Measurements from ENCODE around the gene PRKD1. TPM values are rescaled to one million over a fixed set of nuclear protein-coding genes. Genes with fewer than 3 reads are reported as not detected.

PRKD1 gene
- total RNA-seq, 1 donor from 2014 or later: 6.7 TPM

DNA sequence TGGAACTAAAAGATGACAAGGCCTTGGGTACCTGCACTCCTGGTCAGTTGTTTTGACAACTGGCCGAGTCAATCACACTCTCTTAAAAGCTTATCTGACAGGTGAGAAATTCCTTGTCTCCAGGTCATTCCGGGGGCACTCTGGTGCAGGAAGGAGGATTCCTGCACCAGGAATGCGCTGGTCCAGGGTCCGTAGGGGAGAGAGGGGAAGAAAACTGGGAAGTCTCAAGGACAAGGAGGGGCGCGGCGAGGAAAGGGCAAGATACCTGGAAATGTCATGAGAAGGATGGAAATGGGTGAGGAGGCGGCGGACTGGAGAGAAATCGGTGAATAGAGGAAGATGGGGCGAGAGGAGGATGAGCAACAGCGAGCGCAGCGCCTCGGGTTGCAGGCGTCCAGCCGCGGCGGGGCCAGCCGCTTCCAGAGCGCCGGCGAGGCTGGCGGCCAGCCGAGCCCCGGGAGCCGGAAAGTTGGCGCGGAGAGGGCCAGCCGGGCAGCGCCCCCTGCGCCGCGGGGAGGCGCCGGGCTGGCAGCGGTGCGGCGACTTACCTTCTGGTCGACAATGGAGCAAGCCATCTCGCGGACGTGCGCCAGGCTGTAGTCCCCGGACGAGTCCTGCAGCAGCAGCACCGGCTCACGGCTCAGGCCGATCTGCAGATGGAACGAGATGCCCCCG is 809 bp downstream of the PRKD1 start:
- H3K9me3 Mint-ChIP-seq: no peaks in the 10 kb centered on the region
- ATAC-seq (ENCODE audit: low read depth): peak; percentile 47
- H3K4me3 Mint-ChIP-seq: peak overlapping the region; percentile 82
- ChIA-PET CTCF (no interaction called here), POLR2A (interaction anchor here (0.6 to 0.7 kb wide), 3 partner anchors 63 to 127 kb away, joined by 4 to 8 read pairs (median 5); no protein-coding TSS in a partner anchor)
- peaks cover 18% of the 10 kb centered on the region for H3K27me3 Mint-ChIP-seq
- TF ChIP-seq, protein P1, sequence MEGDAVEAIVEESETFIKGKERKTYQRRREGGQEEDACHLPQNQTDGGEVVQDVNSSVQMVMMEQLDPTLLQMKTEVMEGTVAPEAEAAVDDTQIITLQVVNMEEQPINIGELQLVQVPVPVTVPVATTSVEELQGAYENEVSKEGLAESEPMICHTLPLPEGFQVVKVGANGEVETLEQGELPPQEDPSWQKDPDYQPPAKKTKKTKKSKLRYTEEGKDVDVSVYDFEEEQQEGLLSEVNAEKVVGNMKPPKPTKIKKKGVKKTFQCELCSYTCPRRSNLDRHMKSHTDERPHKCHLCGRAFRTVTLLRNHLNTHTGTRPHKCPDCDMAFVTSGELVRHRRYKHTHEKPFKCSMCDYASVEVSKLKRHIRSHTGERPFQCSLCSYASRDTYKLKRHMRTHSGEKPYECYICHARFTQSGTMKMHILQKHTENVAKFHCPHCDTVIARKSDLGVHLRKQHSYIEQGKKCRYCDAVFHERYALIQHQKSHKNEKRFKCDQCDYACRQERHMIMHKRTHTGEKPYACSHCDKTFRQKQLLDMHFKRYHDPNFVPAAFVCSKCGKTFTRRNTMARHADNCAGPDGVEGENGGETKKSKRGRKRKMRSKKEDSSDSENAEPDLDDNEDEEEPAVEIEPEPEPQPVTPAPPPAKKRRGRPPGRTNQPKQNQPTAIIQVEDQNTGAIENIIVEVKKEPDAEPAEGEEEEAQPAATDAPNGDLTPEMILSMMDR (IDR thresholded peaks at IDR 0.05): no peak
- H3K27ac Mint-ChIP-seq: peak overlapping the region; percentile 15
- peak; percentile 32 for DNase-seq
- peaks cover 2% of the 10 kb centered on the region for H3K36me3 Mint-ChIP-seq (ENCODE audit: low read depth)
- intact Hi-C loops (cut with micrococcal nuclease): loop anchor here (1.0 to 5.0 kb wide), 4 partner anchors 69 to 378 kb away; no protein-coding TSS in a partner anchor
- H3K4me1 Mint-ChIP-seq: peaks cover 8% of the 10 kb centered on the region

DNA sequence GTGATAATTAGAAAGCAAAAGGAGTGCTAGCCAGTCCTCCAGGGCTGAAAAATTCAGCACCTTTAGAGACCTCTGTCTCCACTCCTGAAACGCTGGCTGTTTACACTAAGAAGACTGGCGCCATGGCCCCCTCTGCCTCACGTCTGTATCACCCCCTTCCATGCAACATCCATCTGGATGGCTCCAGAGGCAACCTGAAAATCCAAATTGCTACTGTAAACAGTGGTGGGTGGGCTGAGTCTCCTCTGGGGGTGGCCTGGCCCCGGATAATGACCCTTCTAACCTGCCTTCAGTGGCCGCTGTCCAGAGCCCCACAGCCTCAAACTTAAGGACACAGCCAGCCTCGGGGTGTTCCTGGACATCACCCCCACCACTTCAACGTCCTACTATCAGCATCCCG is 1.4 kb downstream of the PRKD1 start:
- H3K27me3 Mint-ChIP-seq: peaks cover 18% of the 10 kb centered on the region
- CTCF ChIA-PET: no interaction called here
- POLR2A ChIA-PET: no interaction called here
- ATAC-seq (ENCODE audit: low read depth) (no peak), DNase-seq (no peak)
- peak overlapping the region; percentile 82 for H3K4me3 Mint-ChIP-seq
- intact Hi-C loops (cut with micrococcal nuclease): loop anchor here (5.0 kb wide), 1 partner anchor 184 kb away; no protein-coding TSS in a partner anchor
- H3K36me3 Mint-ChIP-seq (ENCODE audit: low read depth): peaks cover 2% of the 10 kb centered on the region
- peaks cover 8% of the 10 kb centered on the region for H3K4me1 Mint-ChIP-seq
- no peak overlapping the region for H3K27ac Mint-ChIP-seq
- H3K9me3 Mint-ChIP-seq: no peaks in the 10 kb centered on the region
- TF ChIP-seq, protein P1 (IDR thresholded peaks at IDR 0.05): no peak

DNA sequence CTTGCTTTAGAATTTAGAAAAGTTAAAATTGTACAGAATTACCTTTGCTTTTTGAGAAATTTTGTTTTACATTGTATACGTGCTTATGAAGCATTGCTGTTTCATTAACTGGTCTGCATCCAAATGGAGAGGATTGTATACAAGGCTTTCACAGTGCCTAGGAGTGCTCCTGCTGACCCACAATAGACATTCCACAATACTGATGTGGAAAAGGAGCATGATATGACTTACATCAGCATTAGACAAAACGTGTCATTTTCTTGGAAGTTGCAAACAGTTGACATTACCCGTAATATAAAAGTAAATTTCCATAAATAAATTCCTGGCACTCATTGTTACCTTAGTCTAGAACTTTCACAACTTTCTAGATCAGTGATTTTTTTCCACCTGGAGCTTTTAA is 1.9 kb downstream of the PRKD1 start:
- POLR2A ChIA-PET: no interaction called here
- intact Hi-C loops (cut with micrococcal nuclease): loop anchor here (5.0 kb wide), 1 partner anchor 183 kb away; no protein-coding TSS in a partner anchor
- Mint-ChIP-seq H3K27ac (no peak overlapping the region), H3K9me3 (no peaks in the 10 kb centered on the region), H3K4me3 (no peak overlapping the region), H3K27me3 (peaks cover 18% of the 10 kb centered on the region), H3K36me3 (ENCODE audit: low read depth) (peaks cover 2% of the 10 kb centered on the region), H3K4me1 (peaks cover 8% of the 10 kb centered on the region)
- DNase-seq (no peak), ATAC-seq (ENCODE audit: low read depth) (no peak)
- TF ChIP-seq, protein P1 (IDR thresholded peaks at IDR 0.05): no peak
- CTCF ChIA-PET: no interaction called here

DNA sequence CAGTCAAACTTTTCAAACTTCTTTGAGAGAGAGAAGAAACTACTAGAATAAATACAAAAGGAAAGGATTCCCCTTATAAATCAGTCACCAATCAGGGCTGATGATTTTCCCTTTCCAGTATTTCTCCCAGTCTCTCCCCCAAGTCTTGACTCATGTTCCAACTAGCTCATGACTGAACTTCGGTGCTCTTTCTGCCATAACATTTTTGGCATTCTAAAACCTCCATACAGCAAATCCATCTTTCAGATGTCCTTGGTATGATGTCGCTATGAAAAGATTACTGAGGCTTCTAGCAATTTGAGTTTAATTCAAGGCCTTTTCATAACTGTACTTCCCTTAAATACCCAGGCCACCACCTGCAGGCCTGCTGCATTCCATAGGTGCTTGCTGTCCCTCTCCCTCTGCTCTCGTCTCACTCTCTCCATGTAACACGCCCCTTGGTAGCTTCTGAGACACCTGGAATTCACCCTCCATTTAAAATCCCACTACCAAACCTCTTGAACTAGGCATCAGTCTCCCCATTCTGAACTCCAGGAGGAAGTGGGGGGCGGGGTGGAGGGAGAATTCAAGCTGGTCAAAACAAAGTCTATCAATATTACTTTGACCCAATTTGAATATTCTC is 2.4 kb downstream of the PRKD1 start:
- CTCF ChIA-PET: no interaction called here
- ATAC-seq (ENCODE audit: low read depth) (no peak), DNase-seq (no peak)
- Mint-ChIP-seq H3K27me3 (peaks cover 18% of the 10 kb centered on the region), H3K4me1 (peaks cover 8% of the 10 kb centered on the region), H3K27ac (no peak overlapping the region), H3K4me3 (no peak overlapping the region), H3K36me3 (ENCODE audit: low read depth) (peaks cover 2% of the 10 kb centered on the region), H3K9me3 (no peaks in the 10 kb centered on the region)
- POLR2A ChIA-PET: no interaction called here
- TF ChIP-seq, protein P1 (IDR thresholded peaks at IDR 0.05): no peak
- intact Hi-C loops (cut with micrococcal nuclease): loop anchor here (5.0 kb wide), 1 partner anchor 183 kb away; no protein-coding TSS in a partner anchor

DNA sequence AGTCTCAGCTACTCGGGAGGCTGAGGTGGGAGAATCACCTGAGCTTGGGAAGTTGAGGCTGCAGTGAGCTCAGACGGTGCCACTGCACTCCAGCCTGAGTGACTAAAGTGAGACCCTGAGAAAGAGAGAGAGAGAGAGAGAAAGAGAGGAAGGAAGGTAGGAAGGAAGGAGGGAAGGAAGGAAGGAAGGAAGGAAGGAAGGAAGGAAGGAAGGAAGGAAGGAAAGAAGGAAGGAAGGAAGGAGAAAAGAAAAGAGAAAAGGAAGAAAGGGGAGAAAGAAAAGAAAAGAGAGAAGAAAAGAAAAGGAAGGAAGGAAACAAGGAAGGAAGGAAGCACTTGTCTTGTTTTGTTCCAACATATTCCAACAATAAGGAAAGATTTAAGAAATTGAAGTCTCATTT is 7.8 kb downstream of the PRKD1 start:
- H3K4me3 Mint-ChIP-seq: no peak overlapping the region
- no peaks in the 10 kb centered on the region for H3K9me3 Mint-ChIP-seq
- TF ChIP-seq, protein P1 (IDR thresholded peaks at IDR 0.05): no peak
- no peaks in the 10 kb centered on the region for H3K36me3 Mint-ChIP-seq (ENCODE audit: low read depth)
- peaks cover 4% of the 10 kb centered on the region for H3K27me3 Mint-ChIP-seq
- CTCF ChIA-PET: no interaction called here
- intact Hi-C loops (cut with micrococcal nuclease): no loop called here
- H3K4me1 Mint-ChIP-seq: no peaks in the 10 kb centered on the region
- ATAC-seq (ENCODE audit: low read depth) (no peak), DNase-seq (no peak)
- no peak overlapping the region for H3K27ac Mint-ChIP-seq
- POLR2A ChIA-PET: interaction anchor here (0.7 kb wide), 1 partner anchor 33 kb away, joined by 3 read pairs; no protein-coding TSS in a partner anchor

Data from activated B cell treated with CpG ODN at 0.5 μM for 24 hours (primary cell).